ENCODE data around the gene CHN1.

DNA sequence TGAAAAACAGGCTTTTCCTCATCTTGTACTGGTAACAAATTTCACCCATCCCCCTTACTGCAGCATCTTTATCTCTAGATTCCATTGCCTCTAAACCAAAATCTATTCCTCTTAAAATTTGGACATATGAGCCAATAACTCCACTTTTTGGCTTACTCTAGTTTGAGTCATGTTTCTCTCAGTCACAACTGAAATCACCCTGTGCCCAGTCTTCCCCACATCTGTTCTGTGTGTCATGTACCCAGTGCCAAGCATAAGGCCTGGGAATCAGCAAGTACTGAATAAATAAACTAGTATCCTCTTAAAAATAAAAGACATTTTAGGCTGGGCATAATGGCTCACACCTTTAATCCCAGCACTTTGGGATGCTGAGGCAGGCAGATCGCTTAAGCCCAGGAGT lies 20.8 kb upstream of the CHN1 start:
- TF ChIP-seq, protein P1, sequence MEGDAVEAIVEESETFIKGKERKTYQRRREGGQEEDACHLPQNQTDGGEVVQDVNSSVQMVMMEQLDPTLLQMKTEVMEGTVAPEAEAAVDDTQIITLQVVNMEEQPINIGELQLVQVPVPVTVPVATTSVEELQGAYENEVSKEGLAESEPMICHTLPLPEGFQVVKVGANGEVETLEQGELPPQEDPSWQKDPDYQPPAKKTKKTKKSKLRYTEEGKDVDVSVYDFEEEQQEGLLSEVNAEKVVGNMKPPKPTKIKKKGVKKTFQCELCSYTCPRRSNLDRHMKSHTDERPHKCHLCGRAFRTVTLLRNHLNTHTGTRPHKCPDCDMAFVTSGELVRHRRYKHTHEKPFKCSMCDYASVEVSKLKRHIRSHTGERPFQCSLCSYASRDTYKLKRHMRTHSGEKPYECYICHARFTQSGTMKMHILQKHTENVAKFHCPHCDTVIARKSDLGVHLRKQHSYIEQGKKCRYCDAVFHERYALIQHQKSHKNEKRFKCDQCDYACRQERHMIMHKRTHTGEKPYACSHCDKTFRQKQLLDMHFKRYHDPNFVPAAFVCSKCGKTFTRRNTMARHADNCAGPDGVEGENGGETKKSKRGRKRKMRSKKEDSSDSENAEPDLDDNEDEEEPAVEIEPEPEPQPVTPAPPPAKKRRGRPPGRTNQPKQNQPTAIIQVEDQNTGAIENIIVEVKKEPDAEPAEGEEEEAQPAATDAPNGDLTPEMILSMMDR (conservative IDR thresholded peaks at IDR 0.05 in 1 of 2, IDR thresholded peaks at IDR 0.05 in 1 of 2; ENCODE audit: extremely low read depth in 1 of 2, insufficient read depth in 1 of 2, low read depth in 1 of 2, low read length in 2 of 2), result no peak
- TF ChIP-seq EZH2 (IDR thresholded peaks at IDR 0.05; ENCODE audit: borderline replicate concordance, low read length), result no peak

Measured in mammary epithelial cell (primary cell).